ENCODE data around the gene LIG3.
A peak's percentile ranks its signal among the peaks of the same experiment; 100 is the strongest.

LIG3 gene

DNA sequence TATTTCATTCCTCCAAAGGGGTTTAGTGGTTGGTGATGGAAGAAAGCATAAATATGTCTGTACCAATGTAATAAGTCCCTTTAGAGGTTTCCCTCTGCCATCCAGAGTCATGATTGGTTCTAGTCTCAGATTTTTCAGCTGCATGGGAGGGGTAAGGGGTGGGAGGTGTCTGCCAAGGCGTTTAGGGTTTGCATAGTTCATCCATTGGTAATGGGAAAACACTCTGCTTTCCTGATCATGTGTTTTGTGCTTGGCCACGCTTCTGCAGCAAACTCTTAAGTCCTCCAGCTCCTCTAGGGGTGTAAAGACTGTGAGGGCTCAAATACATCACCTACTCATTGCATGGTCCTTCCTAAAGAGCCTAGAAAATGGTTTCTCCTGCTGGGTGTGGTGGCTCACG, 29.8 kb downstream of the LIG3 start:
- TF ChIP-seq, protein P1, sequence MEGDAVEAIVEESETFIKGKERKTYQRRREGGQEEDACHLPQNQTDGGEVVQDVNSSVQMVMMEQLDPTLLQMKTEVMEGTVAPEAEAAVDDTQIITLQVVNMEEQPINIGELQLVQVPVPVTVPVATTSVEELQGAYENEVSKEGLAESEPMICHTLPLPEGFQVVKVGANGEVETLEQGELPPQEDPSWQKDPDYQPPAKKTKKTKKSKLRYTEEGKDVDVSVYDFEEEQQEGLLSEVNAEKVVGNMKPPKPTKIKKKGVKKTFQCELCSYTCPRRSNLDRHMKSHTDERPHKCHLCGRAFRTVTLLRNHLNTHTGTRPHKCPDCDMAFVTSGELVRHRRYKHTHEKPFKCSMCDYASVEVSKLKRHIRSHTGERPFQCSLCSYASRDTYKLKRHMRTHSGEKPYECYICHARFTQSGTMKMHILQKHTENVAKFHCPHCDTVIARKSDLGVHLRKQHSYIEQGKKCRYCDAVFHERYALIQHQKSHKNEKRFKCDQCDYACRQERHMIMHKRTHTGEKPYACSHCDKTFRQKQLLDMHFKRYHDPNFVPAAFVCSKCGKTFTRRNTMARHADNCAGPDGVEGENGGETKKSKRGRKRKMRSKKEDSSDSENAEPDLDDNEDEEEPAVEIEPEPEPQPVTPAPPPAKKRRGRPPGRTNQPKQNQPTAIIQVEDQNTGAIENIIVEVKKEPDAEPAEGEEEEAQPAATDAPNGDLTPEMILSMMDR (IDR thresholded peaks at IDR 0.05; ENCODE audit: control insufficient read depth, extremely low read depth, insufficient read depth) = no peak
- no peak for DNase-seq (ENCODE audit: low read depth)
- H3K4me3 ChIP-seq (ENCODE audit: low read depth, low read length) = no peak overlapping the region

DNA sequence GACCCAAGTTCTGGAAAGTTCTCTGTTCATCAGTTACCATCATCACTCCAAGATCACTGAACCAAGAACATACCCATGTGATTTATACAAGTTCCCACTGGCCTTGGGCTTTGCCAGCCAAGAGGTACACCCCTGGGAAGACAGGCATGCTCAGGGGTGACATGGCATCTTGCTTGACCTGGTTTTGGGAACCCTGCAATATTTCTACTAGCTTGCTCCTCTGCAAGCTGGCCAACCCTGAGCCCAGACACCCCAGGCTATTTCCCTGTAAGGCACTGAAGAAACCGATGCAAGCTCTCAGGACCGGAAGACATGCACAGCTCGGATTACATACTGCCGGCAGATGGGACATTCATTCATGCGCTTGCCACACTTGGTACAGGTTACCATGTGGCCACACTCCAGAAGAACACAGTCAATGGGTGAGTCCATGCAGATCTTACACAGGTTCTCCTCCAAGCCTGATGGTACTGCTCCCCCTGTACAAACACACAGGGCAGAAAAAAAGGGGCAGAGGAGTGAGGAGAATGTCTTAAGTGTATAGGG, 31.4 kb downstream of the LIG3 start:
- no peak for DNase-seq (ENCODE audit: low read depth)
- TF ChIP-seq, protein P1 (IDR thresholded peaks at IDR 0.05; ENCODE audit: control insufficient read depth, extremely low read depth, insufficient read depth) = no peak
- H3K4me3 ChIP-seq (ENCODE audit: low read depth, low read length) = no peak overlapping the region

DNA sequence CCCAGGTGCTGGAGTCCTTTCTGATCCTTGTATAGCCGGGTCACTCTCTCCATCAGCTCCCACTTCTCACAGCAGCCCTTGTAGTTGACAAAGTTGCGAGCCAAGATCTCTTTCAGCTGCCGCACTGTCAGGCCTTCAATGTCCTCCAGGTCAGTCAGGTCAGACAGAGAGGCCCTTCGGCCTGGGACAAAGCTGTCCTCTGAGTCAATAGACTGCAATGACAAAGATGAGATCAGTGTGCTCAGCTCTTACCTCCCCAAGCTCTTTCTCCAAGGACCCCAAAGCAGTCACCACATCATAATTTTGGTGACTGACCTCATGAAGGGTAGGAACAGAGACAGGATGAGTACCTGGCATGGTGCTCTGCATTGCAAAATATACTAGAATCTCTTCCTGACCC, 36.1 kb downstream of the LIG3 start:
- TF ChIP-seq, protein P1 (IDR thresholded peaks at IDR 0.05; ENCODE audit: control insufficient read depth, extremely low read depth, insufficient read depth) = no peak
- no peak for DNase-seq (ENCODE audit: low read depth)
- no peak overlapping the region for H3K4me3 ChIP-seq (ENCODE audit: low read depth, low read length)

GRCh38 chr17:35017021-35017420, 36.7 kb downstream of the LIG3 start:
- TF ChIP-seq, protein P1 (IDR thresholded peaks at IDR 0.05; ENCODE audit: control insufficient read depth, extremely low read depth, insufficient read depth) = no peak
- DNase-seq (ENCODE audit: low read depth) = no peak
- H3K4me3 ChIP-seq (ENCODE audit: low read depth, low read length) = no peak overlapping the region

- H3K4me3 ChIP-seq (ENCODE audit: low read depth, low read length) = no peak overlapping the region
- TF ChIP-seq, protein P1 (IDR thresholded peaks at IDR 0.05; ENCODE audit: control insufficient read depth, extremely low read depth, insufficient read depth) = no peak
- DNase-seq (ENCODE audit: low read depth) = peak; percentile 82
These were observed 38.5 kb downstream of the LIG3 start for GRCh38 chr17:35018814-35019213.

DNA sequence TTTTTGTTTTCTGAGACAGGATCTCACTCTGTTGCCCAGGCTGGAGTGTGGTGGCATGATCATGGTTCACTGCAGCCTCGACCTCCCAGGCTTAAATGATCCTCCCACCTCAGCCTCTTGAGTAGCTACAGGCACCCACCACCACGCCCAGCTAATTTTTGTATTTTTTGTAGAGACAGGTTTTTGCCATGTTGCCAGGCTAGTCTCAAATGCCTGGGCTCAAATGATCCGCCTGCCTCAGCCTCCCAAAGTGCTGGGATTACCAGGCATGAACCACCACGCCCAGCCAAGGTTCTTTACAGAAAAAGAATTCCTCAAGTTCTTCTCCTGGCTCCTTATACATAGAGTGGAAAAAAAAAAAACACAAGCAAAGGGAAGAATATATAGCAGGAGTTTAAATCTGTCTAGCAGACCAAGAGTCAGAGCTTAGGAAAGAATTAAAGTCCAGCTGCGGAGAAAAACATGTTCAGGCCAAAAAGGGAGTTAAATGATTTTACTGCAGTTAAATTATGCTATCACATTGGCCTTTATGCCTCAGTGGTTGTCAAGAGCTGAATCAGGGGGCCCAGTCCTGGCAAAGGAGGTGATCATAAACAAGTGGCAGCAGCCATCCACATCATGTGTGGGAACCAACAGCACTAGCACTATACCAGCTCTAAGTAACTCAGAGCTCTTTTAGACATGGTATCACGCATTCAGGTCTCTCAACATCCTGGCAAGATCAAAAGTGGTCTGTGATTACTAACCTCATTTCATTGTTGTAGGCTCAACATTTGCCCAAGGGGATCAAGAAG, 39.3 kb downstream of the LIG3 start:
- no peak overlapping the region for H3K4me3 ChIP-seq (ENCODE audit: low read depth, low read length)
- no peak for DNase-seq (ENCODE audit: low read depth)
- TF ChIP-seq, protein P1 (IDR thresholded peaks at IDR 0.05; ENCODE audit: control insufficient read depth, extremely low read depth, insufficient read depth) = no peak
